ENCODE data around the gene PDSS2.

Gene PDSS2

DNA sequence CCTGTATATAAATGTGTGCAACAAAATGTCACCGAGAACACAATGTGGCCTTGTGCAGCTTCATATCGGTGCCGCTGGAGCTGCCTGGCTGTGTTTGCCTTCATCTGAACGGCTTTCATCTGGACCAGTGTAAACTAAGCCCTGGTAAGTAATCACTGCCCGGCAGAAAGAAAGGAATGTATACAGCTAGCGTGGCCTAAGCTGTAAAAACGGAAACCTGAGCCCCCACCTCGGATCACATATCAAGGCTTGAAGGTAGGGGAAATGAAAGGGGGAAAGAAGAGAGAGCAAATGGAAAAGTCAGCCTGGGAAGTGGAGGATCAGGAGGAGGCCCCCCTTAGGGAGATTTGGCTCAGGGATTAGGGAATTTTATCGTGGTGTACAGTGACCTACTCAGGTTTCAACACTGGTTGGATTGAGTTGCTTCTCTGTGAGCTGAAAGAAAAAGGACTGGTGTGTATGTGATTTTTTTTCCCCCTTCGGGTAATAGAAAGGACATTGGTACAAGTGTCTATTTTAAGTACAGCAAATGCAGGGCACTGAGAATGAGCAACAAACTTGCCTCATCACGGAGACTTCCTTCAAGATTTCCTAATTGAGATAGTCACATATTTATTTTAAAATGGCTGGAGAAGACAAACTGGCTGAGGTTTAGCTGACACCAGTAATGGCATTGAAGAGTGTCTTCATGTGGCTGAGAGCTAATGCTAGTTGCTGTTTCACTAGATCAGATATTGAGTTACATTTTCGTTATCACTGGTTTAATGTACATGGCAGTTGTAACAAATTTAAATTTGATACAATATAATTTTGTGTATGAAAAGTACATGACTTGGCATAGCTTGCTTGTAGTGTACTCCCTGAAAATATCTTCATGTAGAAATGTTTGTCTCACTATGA lies 34.0 kb upstream of the PDSS2 start:
- H3K4me3 ChIP-seq (ENCODE audit: low read length): peak overlapping the region; percentile 16
- DNase-seq (ENCODE audit: low read depth): peak; percentile 18
- TF ChIP-seq, protein P1, sequence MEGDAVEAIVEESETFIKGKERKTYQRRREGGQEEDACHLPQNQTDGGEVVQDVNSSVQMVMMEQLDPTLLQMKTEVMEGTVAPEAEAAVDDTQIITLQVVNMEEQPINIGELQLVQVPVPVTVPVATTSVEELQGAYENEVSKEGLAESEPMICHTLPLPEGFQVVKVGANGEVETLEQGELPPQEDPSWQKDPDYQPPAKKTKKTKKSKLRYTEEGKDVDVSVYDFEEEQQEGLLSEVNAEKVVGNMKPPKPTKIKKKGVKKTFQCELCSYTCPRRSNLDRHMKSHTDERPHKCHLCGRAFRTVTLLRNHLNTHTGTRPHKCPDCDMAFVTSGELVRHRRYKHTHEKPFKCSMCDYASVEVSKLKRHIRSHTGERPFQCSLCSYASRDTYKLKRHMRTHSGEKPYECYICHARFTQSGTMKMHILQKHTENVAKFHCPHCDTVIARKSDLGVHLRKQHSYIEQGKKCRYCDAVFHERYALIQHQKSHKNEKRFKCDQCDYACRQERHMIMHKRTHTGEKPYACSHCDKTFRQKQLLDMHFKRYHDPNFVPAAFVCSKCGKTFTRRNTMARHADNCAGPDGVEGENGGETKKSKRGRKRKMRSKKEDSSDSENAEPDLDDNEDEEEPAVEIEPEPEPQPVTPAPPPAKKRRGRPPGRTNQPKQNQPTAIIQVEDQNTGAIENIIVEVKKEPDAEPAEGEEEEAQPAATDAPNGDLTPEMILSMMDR (conservative IDR thresholded peaks at IDR 0.05; ENCODE audit: low read depth, low read length): no peak

DNA sequence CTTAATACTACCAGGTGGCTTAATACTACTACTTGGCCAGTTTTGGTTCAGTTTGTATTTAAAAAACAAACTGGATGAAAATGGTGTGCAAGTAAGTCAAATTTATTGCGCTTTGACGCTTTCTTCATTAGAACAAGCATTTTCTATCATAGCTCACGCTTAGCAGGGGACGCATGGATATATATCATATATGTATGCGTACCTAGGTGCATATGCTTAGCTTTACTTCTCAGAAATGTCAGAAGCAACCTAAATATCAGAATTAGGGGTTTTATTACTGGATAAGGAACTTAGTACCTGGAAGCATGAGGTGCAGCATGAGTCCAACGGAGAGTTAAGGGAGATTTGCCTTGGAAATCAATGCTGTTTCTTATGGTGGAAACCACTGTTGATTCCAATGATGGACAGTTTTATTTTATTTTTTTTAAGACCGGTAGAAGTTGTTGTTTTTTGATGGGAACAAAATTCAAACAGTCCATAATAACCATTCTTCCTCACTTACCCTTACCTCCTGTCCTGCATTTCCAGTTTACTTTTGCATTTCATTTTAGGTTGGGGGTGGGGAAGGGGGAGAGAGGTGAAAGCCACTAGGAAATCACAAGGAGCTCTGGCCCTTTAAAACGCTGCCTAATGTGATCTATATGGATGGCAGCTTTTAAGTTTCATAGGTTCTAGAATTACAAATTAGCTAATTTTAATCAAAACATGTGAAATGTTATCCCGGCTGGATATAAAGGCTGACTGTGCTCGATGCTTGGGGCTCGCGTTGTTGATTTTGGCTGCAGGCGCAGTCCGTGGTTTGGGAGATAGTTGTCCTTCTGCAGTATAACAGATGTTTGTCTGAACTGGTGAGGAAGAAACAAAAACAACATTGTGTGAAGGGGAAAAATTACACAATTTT lies 32.6 kb upstream of the PDSS2 start:
- TF ChIP-seq, protein P1 (conservative IDR thresholded peaks at IDR 0.05; ENCODE audit: low read depth, low read length): no peak
- DNase-seq (ENCODE audit: low read depth): no peak
- no peak overlapping the region for H3K4me3 ChIP-seq (ENCODE audit: low read length)

DNA sequence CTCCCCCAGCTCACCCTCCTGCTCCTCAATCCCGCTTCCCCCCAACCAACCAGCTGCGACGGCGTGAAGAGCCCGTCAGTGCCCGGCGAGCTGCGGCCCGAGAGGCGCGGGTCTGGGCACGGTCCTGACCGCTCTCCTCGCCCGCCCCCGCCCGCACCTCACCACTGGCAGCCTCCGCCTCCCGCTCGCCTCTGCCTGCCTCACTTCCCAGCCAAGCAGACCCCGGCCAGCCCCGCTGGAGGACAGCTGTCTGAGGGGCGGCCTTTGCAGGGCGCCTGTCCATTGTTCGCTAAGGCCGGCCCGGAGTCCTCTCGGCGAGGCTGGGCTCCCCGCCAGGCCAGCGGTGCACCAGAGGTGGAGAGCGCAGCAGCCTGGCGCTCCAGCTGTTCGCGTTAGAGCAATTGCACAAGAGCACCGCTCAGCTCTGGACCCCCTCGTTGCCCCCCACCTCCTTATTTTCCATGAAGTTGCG lies 31.8 kb upstream of the PDSS2 start:
- peak overlapping the region; percentile 64 for H3K4me3 ChIP-seq (ENCODE audit: low read length)
- TF ChIP-seq, protein P1 (conservative IDR thresholded peaks at IDR 0.05; ENCODE audit: low read depth, low read length): no peak
- DNase-seq (ENCODE audit: low read depth): no peak

DNA sequence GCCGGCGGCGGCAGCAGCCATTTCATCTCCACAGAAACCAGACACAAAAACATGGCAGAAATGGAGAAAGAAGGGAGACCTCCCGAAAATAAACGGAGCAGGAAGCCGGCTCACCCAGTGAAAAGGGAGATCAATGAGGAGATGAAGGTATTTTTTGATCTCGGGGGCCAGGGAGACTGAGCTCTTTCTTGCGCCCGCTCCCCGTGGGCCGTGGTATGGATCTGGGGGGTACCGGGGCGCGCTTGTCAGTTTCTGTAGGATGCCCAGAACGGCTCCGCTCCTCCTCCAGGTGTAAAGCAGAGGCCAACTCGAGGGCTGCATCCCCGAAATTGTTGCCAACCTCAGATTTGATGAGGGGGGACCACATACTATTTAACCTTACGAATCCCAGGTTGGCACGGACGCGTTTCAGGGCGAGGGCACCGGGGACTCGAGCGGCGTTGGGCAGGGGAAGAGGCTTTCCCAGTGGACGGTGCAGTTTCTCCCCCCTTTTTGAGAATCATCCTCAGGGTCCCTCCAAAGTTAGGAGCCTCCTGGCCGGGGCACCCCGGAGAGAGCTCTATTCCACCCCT lies 31.3 kb upstream of the PDSS2 start:
- TF ChIP-seq, protein P1 (conservative IDR thresholded peaks at IDR 0.05; ENCODE audit: low read depth, low read length): no peak
- no peak for DNase-seq (ENCODE audit: low read depth)
- peak overlapping the region; percentile 64 for H3K4me3 ChIP-seq (ENCODE audit: low read length)

DNA sequence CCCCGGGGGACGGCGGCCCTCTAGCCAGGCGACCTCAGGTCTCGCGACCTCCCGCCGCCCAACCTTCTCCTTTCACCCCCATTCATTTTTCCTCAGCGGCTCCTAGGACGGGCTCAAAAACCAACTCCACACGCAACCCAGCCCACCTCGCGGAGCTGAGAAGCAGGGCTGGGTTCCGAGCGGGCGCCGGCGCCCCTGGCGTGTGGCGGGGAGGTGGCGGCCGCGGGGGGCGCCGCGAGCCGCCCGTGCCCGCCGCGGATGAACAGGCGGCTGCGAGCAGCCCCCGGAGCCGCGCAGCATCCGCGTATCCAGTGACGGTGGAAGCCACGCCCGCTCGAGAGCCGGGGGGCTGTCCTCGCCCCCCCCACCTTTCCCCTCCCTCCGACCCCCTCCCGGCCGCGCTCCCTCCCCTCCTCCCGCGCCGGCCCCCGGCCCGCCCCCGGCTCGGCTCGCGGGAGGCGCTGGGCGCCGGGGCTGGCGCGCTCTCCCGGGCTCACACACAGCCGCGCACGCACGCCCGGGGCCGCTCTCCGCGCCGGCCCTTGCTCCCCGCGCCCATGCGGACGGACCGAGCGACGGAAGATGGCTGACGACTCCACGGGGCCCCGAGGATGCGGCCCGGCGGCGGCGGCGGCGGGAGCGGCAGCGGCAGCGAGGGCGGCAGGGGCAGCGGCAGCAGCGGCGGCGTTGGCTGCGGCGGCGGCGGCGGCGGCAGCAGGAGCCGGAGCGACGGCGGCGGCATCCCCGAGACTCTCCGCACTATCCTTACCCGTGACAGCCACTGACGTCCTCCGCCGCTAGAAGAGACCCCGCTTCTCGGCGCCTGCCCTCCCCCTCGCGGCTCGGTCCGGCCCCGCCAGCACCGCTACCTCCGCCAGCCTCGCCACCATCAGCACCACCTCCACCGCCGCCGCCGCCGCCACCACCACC lies 30.5 kb upstream of the PDSS2 start, which contains the start of gene SOBP:
SOBP (plus strand) TSS at position 482 of the 930 bp plus-strand sequence. CDS start 500 bp downstream, outside the sequence.
- no peak for DNase-seq (ENCODE audit: low read depth)
- H3K4me3 ChIP-seq (ENCODE audit: low read length): peak within 1 kb of the TSS; percentile 64
- TF ChIP-seq, protein P1 (conservative IDR thresholded peaks at IDR 0.05; ENCODE audit: low read depth, low read length): no peak

Measured in retinal pigment epithelial cell (primary cell).